Activated T-helper 2 cell treated with anti-CD3 and anti-CD28 coated beads, Interferon-gamma antibody, Interleukin-2, Interleukin-4, amounts not matched to agents 10 μg/mL and 5 μg/mL and 100 μg/mL, durations not matched to agents 14 hours and 24 hours and 36 hours (primary cell): ENCODE data around the gene MLC1. TPM values are rescaled to one million over a fixed set of nuclear protein-coding genes. Genes with fewer than 3 reads are reported as not detected.

ENCODE experiments used
- DNase-seq: peaks from one replicate; pipeline ENCODE4 v3.0.0; 2021; ENCODE audit warnings: low spot score
- H3K27ac Mint-ChIP-seq: one replicate; pipeline ENCODE4 v1.8.0; 2021; ENCODE audit warnings: mixed read lengths
- H3K27me3 Mint-ChIP-seq: one replicate; pipeline ENCODE4 v1.8.0; 2021; ENCODE audit warnings: low read depth, mixed read lengths
- H3K36me3 Mint-ChIP-seq: one replicate; pipeline ENCODE4 v1.8.0; 2021; ENCODE audit warnings: low read depth, mixed read lengths
- H3K4me1 Mint-ChIP-seq: one replicate; pipeline ENCODE4 v1.8.0; 2021; ENCODE audit warnings: low read depth, mixed read lengths
- H3K4me3 Mint-ChIP-seq: one replicate; pipeline ENCODE4 v1.8.0; 2021; ENCODE audit warnings: low read depth, mild to moderate bottlenecking, moderate library complexity, mixed read lengths
- H3K9me3 Mint-ChIP-seq: one replicate; pipeline ENCODE4 v1.8.0; 2021; ENCODE audit warnings: mixed read lengths
- intact Hi-C: fragments of 100-400 bp; cut with micrococcal nuclease; formaldehyde crosslinking; loops from one replicate; pipeline ENCODE4 v1.15.1; 2023
- total RNA-seq: library from RNA; stranded (reverse); gene quantifications from 2 replicates; pipeline ENCODE4 v1.2.3, GENCODE V29; 2022

The MLC1 gene
- total RNA-seq, 1 donor from 2014 or later: not detected

GRCh38 chr22:50081426-50082196 is 3.6 kb downstream of the MLC1 start:
- no peak overlapping the region for H3K27ac Mint-ChIP-seq
- DNase-seq: no peak
- peaks cover 4% of the 10 kb centered on the region for H3K9me3 Mint-ChIP-seq
- intact Hi-C loops: no loop called here
- H3K4me1 Mint-ChIP-seq: peaks cover 9% of the 10 kb centered on the region
- peaks cover 4% of the 10 kb centered on the region for H3K36me3 Mint-ChIP-seq
- no peak overlapping the region for H3K4me3 Mint-ChIP-seq
- H3K27me3 Mint-ChIP-seq: peaks cover 10% of the 10 kb centered on the region

GRCh38 chr22:50080077-50080465 is 5.2 kb downstream of the MLC1 start:
- peaks cover 5% of the 10 kb centered on the region for H3K27me3 Mint-ChIP-seq
- H3K27ac Mint-ChIP-seq: no peak overlapping the region
- intact Hi-C loops: no loop called here
- DNase-seq: no peak
- H3K4me1 Mint-ChIP-seq: peaks cover 2% of the 10 kb centered on the region
- no peak overlapping the region for H3K4me3 Mint-ChIP-seq
- peaks cover under 1% of the 10 kb centered on the region for H3K9me3 Mint-ChIP-seq
- peaks cover under 1% of the 10 kb centered on the region for H3K36me3 Mint-ChIP-seq

GRCh38 chr22:50078761-50079160 is 6.5 kb downstream of the MLC1 start:
- no peak for DNase-seq
- Mint-ChIP-seq H3K36me3 (no peaks in the 10 kb centered on the region), H3K4me3 (no peak overlapping the region), H3K27ac (no peak overlapping the region), H3K4me1 (no peaks in the 10 kb centered on the region), H3K27me3 (no peaks in the 10 kb centered on the region), H3K9me3 (no peaks in the 10 kb centered on the region)
- intact Hi-C loops: no loop called here

- Mint-ChIP-seq H3K27ac (no peak overlapping the region), H3K4me1 (no peaks in the 10 kb centered on the region), H3K9me3 (no peaks in the 10 kb centered on the region), H3K27me3 (no peaks in the 10 kb centered on the region), H3K36me3 (no peaks in the 10 kb centered on the region), H3K4me3 (no peak overlapping the region)
- intact Hi-C loops: no loop called here
- no peak for DNase-seq
Measured at GRCh38 chr22:50078246-50078645, 7.0 kb downstream of the MLC1 start.

- H3K27me3 Mint-ChIP-seq: no peaks in the 10 kb centered on the region
- DNase-seq: no peak
- H3K36me3 Mint-ChIP-seq: no peaks in the 10 kb centered on the region
- H3K4me1 Mint-ChIP-seq: no peaks in the 10 kb centered on the region
- H3K27ac Mint-ChIP-seq: no peak overlapping the region
- no peaks in the 10 kb centered on the region for H3K9me3 Mint-ChIP-seq
- no peak overlapping the region for H3K4me3 Mint-ChIP-seq
- intact Hi-C loops: no loop called here
Measured at GRCh38 chr22:50076646-50077535, 8.3 kb downstream of the MLC1 start.

- Mint-ChIP-seq H3K27ac (no peak overlapping the region), H3K27me3 (no peaks in the 10 kb centered on the region), H3K4me1 (no peaks in the 10 kb centered on the region), H3K9me3 (no peaks in the 10 kb centered on the region), H3K4me3 (no peak overlapping the region), H3K36me3 (no peaks in the 10 kb centered on the region)
- intact Hi-C loops: no loop called here
- DNase-seq: no peak
Measured at GRCh38 chr22:50074551-50075530, 10.4 kb downstream of the MLC1 start.

GRCh38 chr22:50074056-50074455 is 11.2 kb downstream of the MLC1 start:
- intact Hi-C loops: no loop called here
- Mint-ChIP-seq H3K4me1 (no peaks in the 10 kb centered on the region), H3K4me3 (no peak overlapping the region), H3K36me3 (no peaks in the 10 kb centered on the region), H3K9me3 (no peaks in the 10 kb centered on the region), H3K27ac (no peak overlapping the region), H3K27me3 (no peaks in the 10 kb centered on the region)
- no peak for DNase-seq

GRCh38 chr22:50072714-50073538 is 12.3 kb downstream of the MLC1 start:
- no peak overlapping the region for H3K4me3 Mint-ChIP-seq
- no peaks in the 10 kb centered on the region for H3K36me3 Mint-ChIP-seq
- intact Hi-C loops: no loop called here
- H3K9me3 Mint-ChIP-seq: no peaks in the 10 kb centered on the region
- no peak for DNase-seq
- no peak overlapping the region for H3K27ac Mint-ChIP-seq
- no peaks in the 10 kb centered on the region for H3K27me3 Mint-ChIP-seq
- H3K4me1 Mint-ChIP-seq: no peaks in the 10 kb centered on the region

- Mint-ChIP-seq H3K9me3 (no peaks in the 10 kb centered on the region), H3K4me3 (no peak overlapping the region), H3K36me3 (no peaks in the 10 kb centered on the region), H3K27ac (no peak overlapping the region), H3K4me1 (no peaks in the 10 kb centered on the region), H3K27me3 (no peaks in the 10 kb centered on the region)
- intact Hi-C loops: no loop called here
- DNase-seq: no peak
Measured at GRCh38 chr22:50072167-50072555, 13.1 kb downstream of the MLC1 start.

GRCh38 chr22:50071432-50072166 is 13.6 kb downstream of the MLC1 start:
- Mint-ChIP-seq H3K9me3 (no peaks in the 10 kb centered on the region), H3K4me1 (no peaks in the 10 kb centered on the region), H3K27me3 (no peaks in the 10 kb centered on the region), H3K27ac (no peak overlapping the region), H3K4me3 (no peak overlapping the region), H3K36me3 (no peaks in the 10 kb centered on the region)
- intact Hi-C loops: no loop called here
- DNase-seq: no peak

GRCh38 chr22:50070366-50070765 is 14.9 kb downstream of the MLC1 start:
- Mint-ChIP-seq H3K4me3 (no peak overlapping the region), H3K27me3 (no peaks in the 10 kb centered on the region), H3K9me3 (no peaks in the 10 kb centered on the region), H3K36me3 (no peaks in the 10 kb centered on the region), H3K27ac (no peak overlapping the region), H3K4me1 (no peaks in the 10 kb centered on the region)
- DNase-seq: no peak
- intact Hi-C loops: no loop called here
